ENCODE measurements around the gene GNG7.
"Not testable (repeated sequence)": the region's sequence is repeated elsewhere in the genome, so short reads cannot be mapped to it uniquely, and the experiment has no call there.

DNA sequence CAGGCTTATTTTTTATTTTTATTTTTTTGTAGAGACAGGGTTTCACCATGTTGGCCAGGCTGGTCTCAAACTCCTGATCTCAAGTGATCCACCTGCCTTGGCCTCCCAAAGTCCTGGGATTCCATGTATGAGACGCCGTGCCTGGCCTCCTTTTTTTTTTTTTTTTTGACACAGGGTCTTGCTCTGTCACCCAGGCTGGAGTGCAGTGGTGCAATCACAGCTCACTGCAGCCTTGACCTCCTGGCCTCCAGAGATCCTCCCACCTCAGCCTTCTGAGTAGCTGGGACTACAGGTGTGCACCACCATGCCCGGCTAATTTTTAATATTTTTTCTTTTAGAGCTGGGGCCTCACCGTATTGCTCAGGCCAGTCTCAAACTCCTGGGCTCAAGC lies 159.4 kb downstream of the GNG7 start:
- TF ChIP-seq POLR2A, POLR2AphosphoS5, EP300 (IDR thresholded peaks at IDR 0.05): not testable (repeated sequence)
- TF ChIP-seq, protein P1, sequence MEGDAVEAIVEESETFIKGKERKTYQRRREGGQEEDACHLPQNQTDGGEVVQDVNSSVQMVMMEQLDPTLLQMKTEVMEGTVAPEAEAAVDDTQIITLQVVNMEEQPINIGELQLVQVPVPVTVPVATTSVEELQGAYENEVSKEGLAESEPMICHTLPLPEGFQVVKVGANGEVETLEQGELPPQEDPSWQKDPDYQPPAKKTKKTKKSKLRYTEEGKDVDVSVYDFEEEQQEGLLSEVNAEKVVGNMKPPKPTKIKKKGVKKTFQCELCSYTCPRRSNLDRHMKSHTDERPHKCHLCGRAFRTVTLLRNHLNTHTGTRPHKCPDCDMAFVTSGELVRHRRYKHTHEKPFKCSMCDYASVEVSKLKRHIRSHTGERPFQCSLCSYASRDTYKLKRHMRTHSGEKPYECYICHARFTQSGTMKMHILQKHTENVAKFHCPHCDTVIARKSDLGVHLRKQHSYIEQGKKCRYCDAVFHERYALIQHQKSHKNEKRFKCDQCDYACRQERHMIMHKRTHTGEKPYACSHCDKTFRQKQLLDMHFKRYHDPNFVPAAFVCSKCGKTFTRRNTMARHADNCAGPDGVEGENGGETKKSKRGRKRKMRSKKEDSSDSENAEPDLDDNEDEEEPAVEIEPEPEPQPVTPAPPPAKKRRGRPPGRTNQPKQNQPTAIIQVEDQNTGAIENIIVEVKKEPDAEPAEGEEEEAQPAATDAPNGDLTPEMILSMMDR (IDR thresholded peaks at IDR 0.05) = not testable (repeated sequence)
